RWPE1 (cell line): ENCODE data around the gene CFAP410.

ENCODE experiments used
- CTCF ChIA-PET: fragments of 350-600 bp; sonication (Branson Sonifier 250); formaldehyde crosslinking; extraction: SDS; loops from one replicate; lab custom pipeline; 2021; lab: Yijun Ruan, JAX
- POLR2A ChIA-PET: fragments of 400-600 bp; formaldehyde crosslinking; extraction: SDS; loops from one replicate; lab custom pipeline; 2020; ENCODE audit warnings: antibody characterized with exemption; ENCODE audit not compliant: low non-redundant PET; lab: Yijun Ruan, JAX
- DNase-seq: peaks from one replicate; pipeline ENCODE4 v3.0.0; 2012; ENCODE audit warnings: low spot score
- H3K27ac ChIP-seq: fragments of 450-650 bp; 2 replicates; pipeline ENCODE4 v1.5.1; 2017
- CTCF ChIP-seq: fragments of 450-650 bp; conservative IDR thresholded peaks from 2 replicates; pipeline ENCODE4 v1.5.1; 2017; ENCODE audit warnings: low read depth, mild to moderate bottlenecking

CFAP410 gene

GRCh38 chr21:44289381-44290010, 49.7 kb downstream of the CFAP410 start:
- H3K27ac ChIP-seq = no peak overlapping the region
- ChIA-PET CTCF (no interaction called here), POLR2A (no interaction called here)
- TF ChIP-seq CTCF = no peak
- no peak for DNase-seq

GRCh38 chr21:44288251-44289110, 50.7 kb downstream of the CFAP410 start:
- TF ChIP-seq CTCF = no peak
- POLR2A ChIA-PET = interaction anchor here (0.6 kb wide), 1 partner anchor 25 kb away, joined by 3 read pairs; no protein-coding TSS in a partner anchor
- no peak overlapping the region for H3K27ac ChIP-seq
- DNase-seq = no peak
- CTCF ChIA-PET = interaction anchor here (0.6 kb wide), 1 partner anchor 8 kb away, joined by 3 read pairs; no protein-coding TSS in a partner anchor

GRCh38 chr21:44286716-44287632, 52.2 kb downstream of the CFAP410 start:
- H3K27ac ChIP-seq = no peak overlapping the region
- ChIA-PET CTCF (no interaction called here), POLR2A (no interaction called here)
- no peak for TF ChIP-seq CTCF
- no peak for DNase-seq

GRCh38 chr21:44286086-44286715, 53.0 kb downstream of the CFAP410 start:
- no peak for DNase-seq
- H3K27ac ChIP-seq = no peak overlapping the region
- ChIA-PET CTCF (no interaction called here), POLR2A (no interaction called here)
- no peak for TF ChIP-seq CTCF

- no peak for TF ChIP-seq CTCF
- DNase-seq = no peak
- ChIA-PET POLR2A (no interaction called here), CTCF (interaction anchor here (0.9 kb wide), 1 partner anchor 12 kb away, joined by 6 read pairs; no protein-coding TSS in a partner anchor)
- H3K27ac ChIP-seq = no peak within 1 kb of the TSS
Measured at GRCh38 chr21:44285138-44285992, 53.8 kb downstream of the CFAP410 start, which contains the start of gene AIRE. AIRE (plus strand) TSS chr21:44285876; CDS start chr21:44286007, 131 bp downstream.
